Fibroblast of skin of left biceps (primary cell): ENCODE data around the gene HIF3A.
"Not testable (repeated sequence)": the region's sequence is repeated elsewhere in the genome, so short reads cannot be mapped to it uniquely, and the experiment has no call there.

Experiments used
- DNase-seq, 2 experiments: peaks; one replicate each; pipeline ENCODE4 v3.0.0-alpha.2; 2013; ENCODE audit warnings: low read depth in 2 of 2

HIF3A gene

GRCh38 chr19:46291829-46292228 is 5.0 kb upstream of the HIF3A start:
- no peak for DNase-seq

- no peak for DNase-seq
Measured at GRCh38 chr19:46294494-46294893, 2.3 kb upstream of the HIF3A start.

- DNase-seq, result no peak
Measured at GRCh38 chr19:46295401-46296201, 1.2 kb upstream of the HIF3A start.

DNA sequence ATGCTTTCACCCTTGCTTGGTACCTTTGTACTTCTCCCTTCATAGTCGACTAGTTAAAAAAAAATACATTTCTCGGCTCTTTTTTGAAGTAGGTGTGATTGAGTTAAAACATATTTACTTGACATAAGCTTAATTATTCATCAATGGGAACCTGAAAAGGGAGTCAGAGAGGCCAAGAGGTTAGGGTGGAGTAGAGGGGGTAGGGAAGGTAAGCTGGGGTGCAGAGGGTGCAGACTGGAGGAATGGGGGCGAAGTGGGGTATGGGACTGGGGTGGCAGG is 701 bp upstream of the HIF3A start:
- DNase-seq, result no peak

DNA sequence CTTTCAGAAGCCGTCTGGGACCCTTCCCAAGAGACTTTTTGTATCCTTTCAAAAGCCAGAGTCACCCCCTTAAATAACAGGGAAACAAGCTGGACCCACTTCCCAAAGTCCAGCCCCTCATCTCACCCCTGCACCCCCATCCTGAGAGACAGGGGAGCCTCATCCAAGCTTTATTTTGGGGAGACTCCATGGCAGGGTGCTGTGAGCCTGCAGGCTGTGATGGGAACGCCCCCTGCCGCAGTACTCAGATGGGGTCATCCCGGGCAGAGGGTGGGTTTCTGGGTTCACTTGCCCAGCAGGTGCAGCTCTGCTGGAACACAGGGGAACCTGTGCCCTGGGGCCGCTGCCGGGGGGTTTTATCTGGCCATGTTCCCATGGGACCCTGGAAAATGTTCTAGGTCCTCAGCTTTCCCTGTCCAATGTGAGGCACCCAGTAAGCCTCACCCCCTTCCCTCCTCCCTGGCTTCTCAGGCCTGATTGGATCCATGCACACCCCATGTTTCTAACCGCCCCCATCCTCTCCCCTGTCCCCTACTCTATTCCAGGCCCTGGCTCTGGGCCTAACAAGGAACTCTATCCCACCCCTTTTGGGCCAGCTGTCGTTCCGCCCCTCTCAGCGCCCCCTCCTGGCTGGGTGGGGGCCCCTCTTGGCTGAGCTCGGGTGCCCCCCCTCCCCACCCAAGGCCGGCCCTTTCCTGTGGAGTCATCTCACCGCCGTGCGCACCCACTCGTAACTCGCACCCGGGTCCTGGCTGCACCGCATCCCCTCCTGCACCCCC is 1.0 kb downstream of the HIF3A start:
- DNase-seq, result no peak

GRCh38 chr19:46298479-46299003 is 1.7 kb downstream of the HIF3A start:
- no peak for DNase-seq

DNA sequence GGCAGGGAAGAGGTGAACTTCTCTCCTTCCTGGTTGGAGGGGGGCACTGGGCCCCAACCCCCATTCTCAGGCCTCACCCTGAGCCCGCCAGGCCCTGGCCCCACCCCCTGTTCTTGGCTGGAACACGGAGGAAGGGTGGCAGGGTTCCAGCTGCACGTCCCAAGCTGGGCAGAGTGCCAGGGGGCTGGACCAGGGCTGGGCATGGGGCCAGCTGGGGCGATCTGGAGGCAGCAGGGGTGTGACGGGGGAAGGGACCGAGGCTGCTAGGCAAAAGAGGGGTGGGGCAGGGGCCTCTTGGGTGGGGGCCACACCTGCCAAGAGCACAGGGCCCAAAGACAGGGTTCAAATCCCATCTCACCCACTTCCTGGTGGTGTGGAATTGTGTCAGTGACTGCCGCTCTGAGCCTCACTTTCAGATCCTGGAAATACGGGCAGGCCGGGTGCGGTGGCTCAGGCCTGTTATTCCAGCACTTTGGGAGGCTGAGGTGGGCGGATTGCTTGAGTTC is 2.2 kb downstream of the HIF3A start:
- peak; percentile 70 to 76 for DNase-seq

DNA sequence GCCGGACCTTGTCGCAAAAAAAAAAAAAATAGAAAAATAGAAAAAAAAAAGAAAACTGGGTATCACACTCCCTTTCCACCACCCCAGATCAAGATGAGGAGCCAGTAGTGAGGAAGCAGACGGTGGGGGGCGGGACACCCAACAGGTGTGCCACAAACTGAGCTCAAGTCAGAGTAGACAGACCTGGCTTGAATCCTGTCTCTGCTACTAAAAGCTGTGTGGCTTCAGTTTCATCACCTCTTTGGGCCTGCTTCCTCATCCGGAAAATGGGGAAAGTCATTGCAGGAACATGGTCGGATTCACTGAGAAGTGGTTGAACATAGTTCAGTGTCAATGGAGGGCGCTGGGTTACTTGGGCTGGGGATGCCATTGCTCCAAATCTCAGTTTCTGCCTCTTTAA is 2.9 kb downstream of the HIF3A start:
- no peak for DNase-seq

DNA sequence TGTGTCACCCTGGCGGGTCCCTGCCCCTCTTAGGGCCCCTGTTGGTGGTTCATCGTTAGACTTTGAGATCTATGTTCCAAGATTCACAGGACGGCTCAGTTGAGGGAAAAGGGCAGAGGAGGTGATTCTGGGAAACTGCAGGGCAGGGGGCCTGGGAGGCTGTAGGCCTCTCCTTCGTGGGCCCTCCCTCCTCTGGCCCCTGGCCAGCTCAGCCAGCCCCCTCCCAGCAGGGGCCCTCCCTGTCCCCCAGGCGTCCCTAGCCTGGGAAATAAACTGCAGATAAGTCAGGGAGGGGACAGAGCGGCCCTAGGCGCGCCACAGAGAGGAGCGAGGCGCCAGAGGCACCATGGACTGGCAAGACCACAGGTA is 6.5 kb downstream of the HIF3A start:
- DNase-seq, result no peak

GRCh38 chr19:46303691-46304397 is 7.0 kb downstream of the HIF3A start:
- no peak for DNase-seq

DNA sequence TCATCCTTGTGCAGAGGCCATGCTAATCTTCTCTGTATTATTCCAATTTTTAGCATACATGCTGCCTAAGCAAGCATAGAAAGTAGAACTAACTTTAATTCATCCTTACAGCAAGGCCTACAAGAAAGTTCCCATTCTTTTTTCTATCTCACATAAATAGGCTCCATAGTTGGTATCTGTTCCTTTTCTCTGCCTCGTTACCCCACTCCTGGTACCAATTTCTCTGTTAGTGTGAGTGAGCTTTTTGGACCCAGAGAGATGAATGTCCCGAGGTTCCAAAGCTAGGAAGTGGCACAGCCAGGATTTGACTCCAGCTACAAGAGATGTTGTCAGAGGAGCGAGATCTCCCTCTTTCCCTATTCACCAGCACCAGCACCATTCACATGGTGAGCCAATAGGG is 9.7 kb downstream of the HIF3A start:
- DNase-seq, result no peak

GRCh38 chr19:46308510-46308909 is 11.7 kb downstream of the HIF3A start:
- no peak for DNase-seq

DNA sequence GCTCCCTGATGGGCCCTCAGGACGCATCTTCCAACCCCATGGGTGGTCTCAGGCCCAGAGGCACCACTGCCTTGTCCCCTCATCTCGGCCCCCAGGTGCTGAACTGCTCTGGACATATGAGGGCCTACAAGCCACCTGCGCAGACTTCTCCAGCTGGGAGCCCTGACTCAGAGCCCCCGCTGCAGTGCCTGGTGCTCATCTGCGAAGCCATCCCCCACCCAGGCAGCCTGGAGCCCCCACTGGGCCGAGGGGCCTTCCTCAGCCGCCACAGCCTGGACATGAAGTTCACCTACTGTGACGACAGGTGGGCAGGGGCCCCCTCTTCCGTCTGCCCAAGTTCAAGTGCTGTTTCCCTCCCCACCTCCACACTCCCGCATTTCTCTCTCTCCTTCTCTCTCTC is 12.2 kb downstream of the HIF3A start:
- no peak for DNase-seq

DNA sequence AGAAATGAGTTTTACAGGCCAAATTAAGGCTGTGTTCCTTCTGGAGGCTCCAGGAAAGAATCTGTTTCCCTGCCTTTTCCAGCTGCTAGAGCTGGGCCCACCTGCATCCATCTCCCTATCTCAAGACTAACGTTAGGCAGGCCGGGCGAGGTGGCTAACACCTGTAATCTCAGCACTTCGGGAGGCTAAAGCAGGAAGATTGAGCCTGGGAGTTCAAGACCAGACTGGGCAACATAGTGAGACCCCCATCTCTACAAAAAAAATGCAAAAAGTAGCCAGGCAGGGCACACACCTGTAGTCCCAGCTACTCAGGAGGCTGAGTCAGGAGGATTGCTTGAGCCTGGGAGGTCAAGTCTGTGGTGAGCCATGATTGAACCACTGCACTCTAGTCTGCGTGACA is 14.6 kb downstream of the HIF3A start:
- DNase-seq, result no peak

GRCh38 chr19:46313540-46314469 is 17.0 kb downstream of the HIF3A start:
- DNase-seq, result not testable (repeated sequence)

DNA sequence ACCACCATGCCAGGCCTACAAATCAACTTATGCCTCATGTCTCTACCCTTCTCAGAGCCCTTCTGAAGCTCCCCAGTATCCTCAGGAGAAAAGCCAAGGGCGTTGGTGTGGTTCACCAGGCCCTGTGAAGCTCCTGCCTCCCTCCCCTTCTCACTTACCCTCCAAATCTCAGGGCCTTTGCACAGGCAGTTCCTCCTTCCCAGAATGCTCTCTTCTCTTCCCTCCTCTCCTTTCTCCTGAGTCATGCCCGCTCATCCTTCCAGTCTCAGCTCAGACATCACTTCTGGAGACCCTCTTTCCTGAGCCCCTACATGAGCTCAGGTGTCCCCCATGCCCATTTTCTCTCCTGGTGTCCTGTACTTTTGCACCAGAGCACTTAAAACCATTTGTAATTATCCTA is 20.5 kb downstream of the HIF3A start:
- no peak for DNase-seq

DNA sequence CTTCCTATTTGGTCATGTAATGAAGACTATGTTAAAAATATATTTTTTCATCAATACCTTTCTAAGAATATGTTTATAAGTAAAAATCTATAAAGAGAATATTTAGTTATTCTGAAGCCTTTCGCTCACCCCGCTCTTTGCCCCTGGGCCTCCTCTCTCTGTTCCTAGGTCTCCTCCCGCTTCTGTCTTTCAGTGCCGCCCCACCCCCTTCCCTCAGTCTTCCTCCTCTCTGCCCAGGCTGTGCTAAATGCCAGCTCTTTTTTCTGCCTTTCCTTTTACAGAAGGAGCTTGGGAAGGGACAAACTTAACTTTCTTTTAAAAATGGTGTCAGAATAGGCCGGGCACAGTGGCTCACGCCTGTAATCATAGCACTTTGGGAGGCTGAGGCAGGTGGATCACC is 22.8 kb downstream of the HIF3A start:
- DNase-seq, result no peak

- DNase-seq, result no peak
Measured at GRCh38 chr19:46320559-46320958, 23.7 kb downstream of the HIF3A start.

GRCh38 chr19:46321653-46322052 is 24.8 kb downstream of the HIF3A start:
- no peak for DNase-seq

DNA sequence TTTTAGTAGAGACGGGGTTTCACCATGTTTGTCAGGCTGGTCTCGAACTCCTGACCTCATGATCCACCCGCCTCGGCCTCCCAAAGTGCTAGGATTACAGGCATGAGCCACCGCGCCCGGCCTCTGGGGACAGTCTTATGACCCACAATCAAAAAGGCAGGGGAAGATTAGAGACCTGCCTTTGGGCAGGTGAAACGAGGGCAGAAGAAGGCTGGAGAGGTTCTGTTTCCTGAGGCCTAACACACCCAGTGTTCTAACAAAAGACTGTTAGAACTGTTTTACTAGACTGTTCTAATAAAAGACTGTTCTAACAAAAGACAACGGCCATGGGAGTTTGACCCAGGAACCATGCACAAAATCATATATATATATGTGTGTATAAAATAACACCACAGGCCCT is 26.4 kb downstream of the HIF3A start:
- not testable (repeated sequence) for DNase-seq

DNA sequence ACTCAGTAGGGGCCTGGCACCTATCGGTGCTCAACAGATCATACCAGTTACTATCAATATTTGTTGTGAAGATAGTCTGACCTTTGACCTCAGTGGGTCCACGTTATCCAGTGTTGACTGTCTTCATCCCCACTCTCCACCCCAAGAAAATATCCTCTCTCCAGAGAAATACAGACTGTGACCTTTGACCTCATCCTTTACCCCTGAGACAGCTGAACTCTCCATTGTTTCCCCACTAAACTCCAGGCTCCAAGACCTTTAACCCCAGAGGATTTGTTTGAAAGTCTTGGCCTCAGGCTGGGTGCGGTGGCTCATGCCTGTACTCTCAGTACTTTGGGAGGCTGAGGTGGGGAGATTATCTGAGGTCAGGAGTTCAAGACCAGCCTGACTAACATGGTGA is 27.4 kb downstream of the HIF3A start:
- DNase-seq, result no peak
